IPS DF 19.7 (cell line): ENCODE measurements around the gene PTPRD.

ENCODE experiments used
- DNase-seq: peaks from one replicate; pipeline ENCODE4 v3.0.0-alpha.2; 2013; ENCODE audit warnings: low read depth, low spot score

PTPRD gene

GRCh38 chr9:10173561-10173960 is 439.2 kb downstream of the PTPRD start:
- DNase-seq, result no peak

GRCh38 chr9:10172476-10172875 is 440.3 kb downstream of the PTPRD start:
- no peak for DNase-seq

GRCh38 chr9:10168241-10168640 is 444.6 kb downstream of the PTPRD start:
- no peak for DNase-seq

DNA sequence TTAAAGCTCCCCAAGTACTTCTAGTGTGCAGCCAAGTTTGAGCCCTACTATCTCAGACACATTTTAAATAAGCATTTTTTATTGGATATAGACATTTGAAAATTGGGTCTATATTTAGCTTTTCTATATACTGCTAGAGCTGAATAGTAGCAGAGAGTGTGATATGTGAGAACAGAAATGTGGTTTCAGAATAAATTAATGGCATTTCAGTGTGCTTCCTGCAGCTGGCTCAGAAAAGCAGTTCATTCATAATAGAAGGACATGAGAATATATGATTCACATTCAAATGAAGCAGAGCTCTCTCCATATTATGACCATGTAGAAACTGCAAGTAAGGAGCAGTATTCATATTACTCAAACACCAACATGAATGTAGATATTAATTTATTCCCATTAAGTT is 464.0 kb downstream of the PTPRD start:
- no peak for DNase-seq

- DNase-seq, result no peak
These were observed 466.1 kb downstream of the PTPRD start for GRCh38 chr9:10146517-10147331.

GRCh38 chr9:10144355-10144754 is 468.4 kb downstream of the PTPRD start:
- no peak for DNase-seq

GRCh38 chr9:10135553-10135952 is 477.2 kb downstream of the PTPRD start:
- no peak for DNase-seq

- peak; percentile 3 for DNase-seq
These were observed 478.5 kb downstream of the PTPRD start for GRCh38 chr9:10134266-10134665.

DNA sequence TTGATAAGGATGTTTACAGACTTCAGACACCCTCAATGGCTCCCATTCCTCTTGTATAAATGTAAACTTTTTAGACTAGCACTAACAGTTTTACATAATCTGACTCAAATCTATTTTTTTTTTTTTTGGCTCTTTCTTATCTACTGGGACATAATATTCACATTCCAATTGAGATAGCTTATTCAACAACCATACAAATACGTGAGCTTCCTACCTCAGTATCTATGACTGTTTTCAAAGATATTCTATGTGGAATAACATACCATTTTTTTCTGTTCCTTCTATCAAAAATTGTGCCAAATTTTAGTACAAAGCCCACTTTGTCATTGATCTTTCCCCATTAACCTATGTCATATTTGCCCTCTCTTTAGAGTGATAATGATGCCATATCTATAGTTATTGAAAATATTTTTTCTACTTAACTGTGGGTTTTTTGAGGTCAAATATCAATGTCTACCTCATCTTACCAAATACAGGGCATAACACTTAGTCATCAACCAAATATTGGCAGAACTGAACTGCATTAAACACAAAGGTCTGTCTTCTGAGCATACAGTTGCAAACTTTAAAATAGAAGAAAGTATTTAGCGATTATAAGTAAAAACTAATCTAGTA is 482.6 kb downstream of the PTPRD start:
- no peak for DNase-seq

GRCh38 chr9:10127867-10128266 is 484.9 kb downstream of the PTPRD start:
- DNase-seq, result no peak

GRCh38 chr9:10112798-10113197 is 500.0 kb downstream of the PTPRD start:
- DNase-seq, result no peak

- no peak for DNase-seq
These were observed 500.7 kb downstream of the PTPRD start for GRCh38 chr9:10112070-10112469.

DNA sequence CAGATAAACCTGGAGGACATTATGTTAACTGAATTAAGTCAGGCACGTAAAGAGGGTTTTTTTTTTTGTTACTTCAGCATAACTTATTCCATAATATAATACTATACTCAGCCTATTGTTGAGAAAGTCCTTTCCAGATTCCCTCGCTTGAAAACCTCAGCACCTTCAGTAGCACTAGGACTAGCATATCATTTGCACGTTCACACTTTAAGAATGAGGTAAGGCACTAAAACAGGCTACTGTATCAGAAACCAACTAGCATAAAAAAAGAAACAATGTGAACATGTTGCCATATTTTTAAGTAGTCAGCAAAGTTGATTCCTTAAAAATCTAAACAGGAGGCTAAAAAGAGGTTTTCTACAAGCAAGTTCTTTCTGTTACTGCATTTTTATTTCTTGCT is 504.0 kb downstream of the PTPRD start:
- no peak for DNase-seq

DNA sequence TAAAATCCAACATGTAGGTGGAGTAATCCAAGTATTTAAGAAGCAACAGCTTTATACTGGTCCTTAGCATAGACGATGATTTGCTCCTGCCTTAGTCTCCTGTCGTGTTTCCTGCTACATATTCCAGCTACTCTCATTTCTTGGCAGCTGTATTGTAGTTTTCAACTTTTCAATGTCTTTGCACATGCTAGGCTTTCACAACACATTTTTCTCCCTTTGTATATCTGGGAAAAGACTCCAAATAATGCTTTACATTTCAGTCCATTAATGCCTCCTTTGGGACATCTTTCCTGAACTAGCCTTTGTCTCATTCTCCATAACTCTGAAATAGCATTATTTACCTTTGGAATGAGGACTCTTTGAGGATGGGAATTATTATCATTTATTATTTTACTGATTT is 508.0 kb downstream of the PTPRD start:
- DNase-seq, result no peak

DNA sequence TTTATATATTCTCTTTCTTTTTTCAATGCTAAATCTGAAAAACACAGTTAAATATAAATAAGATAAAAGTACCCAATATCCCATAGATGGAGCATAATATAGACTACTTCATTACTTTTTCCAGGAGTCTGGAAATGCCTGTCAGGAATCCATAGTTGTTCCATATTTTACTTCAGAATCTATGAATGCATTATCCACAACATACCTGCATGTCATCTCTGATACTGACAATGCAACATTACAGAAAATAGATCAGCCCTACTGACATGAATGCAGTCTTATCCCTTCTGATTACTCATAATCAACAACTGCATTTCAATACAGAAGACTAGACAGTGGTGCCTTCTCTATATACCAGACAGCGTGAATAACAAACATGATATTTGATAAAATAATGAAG is 517.6 kb downstream of the PTPRD start:
- DNase-seq, result no peak

DNA sequence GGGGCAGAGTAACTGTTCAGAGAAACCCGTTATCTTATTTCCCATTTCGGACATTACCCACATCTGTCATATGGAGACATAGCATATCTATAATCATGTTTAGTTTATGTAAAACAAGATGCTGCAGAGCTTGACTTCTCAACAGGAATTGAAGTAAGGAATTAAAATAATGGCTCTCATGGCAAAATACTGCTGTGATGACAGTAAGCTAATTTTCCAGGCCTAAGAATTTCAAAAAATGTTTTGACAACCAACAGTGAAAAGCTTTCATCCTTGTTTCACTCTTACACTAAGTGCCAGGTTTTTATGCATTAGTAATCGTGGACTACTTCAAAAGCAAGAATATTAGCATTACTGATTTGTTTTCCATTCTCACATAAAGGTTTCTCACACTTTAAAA is 518.2 kb downstream of the PTPRD start:
- DNase-seq, result no peak

DNA sequence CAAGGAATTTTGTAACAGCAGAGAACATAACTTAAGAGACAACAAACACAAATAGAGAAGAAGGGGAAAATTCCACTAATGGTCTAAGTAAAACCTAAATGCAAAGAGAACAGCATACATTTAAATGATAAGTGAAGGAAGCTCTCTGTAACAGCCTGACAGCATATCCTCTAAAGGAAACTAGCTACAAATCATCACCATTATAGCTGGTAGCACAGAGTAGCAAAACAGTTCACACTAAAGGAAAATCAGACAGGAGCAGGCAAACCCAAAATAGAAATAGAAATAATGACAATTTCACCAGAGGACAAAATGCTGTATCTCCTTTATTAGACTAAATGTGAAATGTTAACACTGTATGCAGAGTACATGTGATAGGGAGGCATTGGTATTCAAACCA is 532.8 kb downstream of the PTPRD start:
- DNase-seq, result no peak

GRCh38 chr9:10079284-10079964 is 533.4 kb downstream of the PTPRD start:
- no peak for DNase-seq

- DNase-seq, result no peak
These were observed 541.2 kb downstream of the PTPRD start for GRCh38 chr9:10071579-10071978.

DNA sequence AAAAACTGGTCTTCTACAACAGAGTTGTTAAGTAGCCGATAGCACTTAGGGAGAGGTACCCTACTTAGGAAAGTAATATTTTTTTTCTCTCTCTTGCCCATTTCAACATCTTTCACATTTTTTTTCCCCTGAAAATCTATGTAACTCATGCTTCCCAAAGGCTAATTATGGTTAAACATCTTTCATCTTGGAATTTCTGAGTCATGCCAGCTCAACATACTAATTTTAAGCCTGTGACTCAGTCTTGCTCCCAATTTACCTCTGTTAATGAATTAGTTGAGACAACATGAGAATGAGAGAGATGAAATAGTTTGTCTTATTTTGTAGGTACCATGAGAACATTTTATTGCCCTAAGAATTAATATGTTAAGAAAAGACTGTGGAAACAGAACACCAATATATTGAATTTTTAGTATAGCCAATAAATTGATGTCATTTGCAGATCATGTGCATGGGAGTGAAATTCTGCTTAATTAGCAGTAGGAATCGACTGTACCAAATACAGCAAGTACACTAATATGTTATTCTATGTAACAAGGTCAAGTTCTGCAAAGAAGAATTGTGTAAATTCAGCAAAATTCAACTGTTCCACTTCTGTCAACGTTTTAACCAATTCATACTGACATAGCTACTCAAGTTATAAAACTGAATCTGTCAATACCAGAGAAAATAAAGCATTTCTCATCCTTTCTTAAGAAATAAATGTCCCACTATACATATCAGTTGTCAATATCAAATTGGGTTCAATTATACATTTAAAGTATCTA is 550.0 kb downstream of the PTPRD start:
- no peak for DNase-seq

GRCh38 chr9:10059044-10059443 is 553.8 kb downstream of the PTPRD start:
- DNase-seq, result no peak

- DNase-seq, result no peak
These were observed 556.9 kb downstream of the PTPRD start for GRCh38 chr9:10055886-10056395.
